ENCODE measurements around the gene RSAD1.

Gene RSAD1

GRCh38 chr17:50457621-50458020 is 21.0 kb upstream of the RSAD1 start:
- no peak for DNase-seq (ENCODE audit: low read depth in 3 of 3, low spot score in 1 of 3)

DNA sequence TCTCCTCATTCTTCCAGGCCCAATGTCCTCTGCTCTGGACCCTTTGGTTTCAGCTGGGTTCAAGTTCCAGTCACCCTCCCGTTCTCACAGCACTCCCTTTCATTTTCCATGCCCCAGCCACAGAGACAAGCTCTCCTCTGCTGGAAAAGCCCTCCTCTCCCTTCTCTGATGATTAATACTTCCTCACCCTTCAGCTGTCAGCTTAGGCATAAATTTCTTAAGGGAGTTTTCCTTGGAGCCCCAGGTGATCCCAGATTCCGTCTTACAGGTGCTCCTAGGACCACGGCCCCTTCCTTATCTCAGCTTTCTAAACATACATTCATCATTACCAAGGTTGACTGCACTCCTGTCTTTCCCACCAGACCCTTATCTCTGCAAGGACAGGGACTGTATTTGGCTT is 20.4 kb upstream of the RSAD1 start:
- no peak for DNase-seq (ENCODE audit: low read depth in 3 of 3, low spot score in 1 of 3)

GRCh38 chr17:50458701-50459676 is 19.7 kb upstream of the RSAD1 start:
- no peak for DNase-seq (ENCODE audit: low read depth in 3 of 3, low spot score in 1 of 3)

DNA sequence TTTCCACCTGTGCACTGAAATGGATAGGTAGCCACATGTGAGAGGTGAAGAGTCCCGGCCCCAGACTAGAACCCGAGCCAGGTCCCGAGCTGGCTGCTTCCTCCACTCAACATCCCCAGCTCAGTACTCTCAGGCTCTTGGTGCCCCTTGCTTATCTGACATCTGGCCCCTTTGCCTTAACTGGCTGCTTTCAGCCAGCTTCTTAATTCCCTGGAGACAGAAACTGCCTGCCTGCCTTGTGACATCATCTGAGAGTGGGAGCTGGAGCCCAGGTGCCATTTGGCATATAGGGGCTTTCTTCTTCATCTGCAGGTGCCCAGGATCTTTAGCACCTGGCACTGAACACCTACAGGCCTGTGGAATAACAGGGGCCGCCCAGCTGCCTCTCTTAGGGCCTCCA is 18.9 kb upstream of the RSAD1 start:
- no peak for DNase-seq (ENCODE audit: low read depth in 3 of 3, low spot score in 1 of 3)

DNA sequence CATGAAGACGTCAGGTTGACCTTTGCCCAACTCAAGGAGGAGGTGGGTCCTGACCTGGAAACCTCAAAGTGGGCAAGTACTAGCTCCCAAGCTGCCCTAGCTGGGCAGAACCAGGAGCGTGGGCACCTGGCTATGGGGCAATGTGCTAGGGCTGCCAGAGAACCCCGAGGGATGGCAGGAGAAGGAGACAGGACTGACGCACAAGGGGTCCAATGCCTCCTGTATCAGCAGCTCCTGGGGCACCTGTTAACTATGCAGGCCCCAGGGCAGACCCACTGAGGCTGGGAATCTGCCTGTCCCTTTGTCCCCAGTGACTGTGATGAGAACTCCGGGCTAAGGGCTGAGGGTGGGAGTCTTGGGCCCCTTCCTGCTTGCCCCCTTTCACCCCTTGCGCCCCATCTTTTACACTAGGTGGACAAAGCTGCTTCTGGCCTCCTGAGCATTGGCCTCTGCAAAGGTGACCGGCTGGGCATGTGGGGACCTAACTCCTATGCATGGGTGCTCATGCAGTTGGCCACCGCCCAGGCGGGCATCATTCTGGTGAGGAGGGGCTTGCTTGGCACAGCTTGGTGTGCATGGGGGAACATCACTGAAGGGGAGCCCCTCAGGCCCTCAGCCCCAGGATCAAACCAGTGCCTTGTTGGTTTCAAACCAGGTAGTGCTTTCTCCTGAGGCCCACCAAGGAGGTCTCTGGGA is 17.7 kb upstream of the RSAD1 start:
- no peak for DNase-seq (ENCODE audit: low read depth in 3 of 3, low spot score in 1 of 3)

GRCh38 chr17:50461550-50462132 is 17.0 kb upstream of the RSAD1 start:
- no peak for DNase-seq (ENCODE audit: low read depth in 3 of 3, low spot score in 1 of 3)

DNA sequence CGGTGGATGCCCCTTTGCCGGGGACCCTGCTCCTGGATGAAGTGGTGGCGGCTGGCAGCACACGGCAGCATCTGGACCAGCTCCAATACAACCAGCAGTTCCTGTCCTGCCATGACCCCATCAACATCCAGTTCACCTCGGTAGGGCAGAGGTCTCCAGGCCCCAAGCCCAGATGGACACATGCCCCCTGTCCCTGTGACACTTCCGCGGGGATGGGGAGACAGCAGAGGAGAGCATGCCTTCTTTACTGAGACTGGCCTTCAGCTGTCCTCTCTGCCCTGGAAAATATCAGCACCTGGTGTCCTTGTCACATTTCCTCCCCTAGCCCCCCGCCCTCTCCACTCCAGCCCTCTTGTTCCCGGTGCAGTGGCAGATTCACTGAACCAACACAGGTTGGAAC is 16.2 kb upstream of the RSAD1 start:
- no peak for DNase-seq (ENCODE audit: low read depth in 3 of 3, low spot score in 1 of 3)

- no peak for DNase-seq (ENCODE audit: low read depth in 3 of 3, low spot score in 1 of 3)
Observed at GRCh38 chr17:50464121-50464520, 14.5 kb upstream of the RSAD1 start.

GRCh38 chr17:50464736-50465135 is 13.9 kb upstream of the RSAD1 start:
- DNase-seq (ENCODE audit: low read depth in 3 of 3, low spot score in 1 of 3) = no peak

- DNase-seq (ENCODE audit: low read depth in 3 of 3, low spot score in 1 of 3) = no peak
Observed at GRCh38 chr17:50465171-50465570, 13.5 kb upstream of the RSAD1 start.

GRCh38 chr17:50465635-50466034 is 13.0 kb upstream of the RSAD1 start:
- DNase-seq (ENCODE audit: low read depth in 3 of 3, low spot score in 1 of 3) = no peak

GRCh38 chr17:50466371-50467113 is 12.1 kb upstream of the RSAD1 start:
- no peak for DNase-seq (ENCODE audit: low read depth in 3 of 3, low spot score in 1 of 3)

DNA sequence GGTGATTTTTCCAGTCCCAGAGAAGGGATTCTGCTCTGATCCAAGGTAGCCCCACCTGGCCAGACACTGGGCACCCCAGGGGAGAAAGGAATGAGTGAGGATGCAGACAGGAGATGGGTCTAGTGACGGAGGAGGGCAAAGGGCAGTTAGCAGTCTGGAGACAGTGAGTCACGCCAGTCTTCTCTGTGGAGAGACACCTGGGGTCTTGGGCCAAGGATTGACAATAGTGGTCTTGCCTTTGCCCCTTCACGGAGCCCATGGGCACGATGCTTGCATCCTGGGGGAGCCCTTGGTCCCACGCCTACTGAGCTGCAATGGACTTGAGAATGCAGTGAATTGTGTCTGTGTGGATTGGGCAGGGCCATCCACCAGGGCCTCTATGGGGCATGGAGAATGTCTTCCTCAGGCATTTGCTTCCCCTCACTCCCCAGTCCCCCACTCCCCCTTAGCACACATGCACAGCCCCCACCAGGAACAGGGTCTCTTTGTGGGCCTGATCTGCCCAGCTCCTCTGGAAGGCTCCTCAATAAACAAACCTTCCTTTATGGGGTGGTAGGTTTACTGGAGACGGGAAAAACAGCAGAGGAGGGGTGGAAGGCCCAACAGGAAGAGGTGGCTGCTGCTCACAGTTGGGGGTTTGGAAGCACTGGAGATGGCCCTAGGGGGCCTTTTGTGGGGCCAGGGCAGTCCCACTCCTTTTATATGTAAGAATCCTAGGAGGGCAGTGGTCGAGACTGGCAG is 11.4 kb upstream of the RSAD1 start:
- no peak for DNase-seq (ENCODE audit: low read depth in 3 of 3, low spot score in 1 of 3)

GRCh38 chr17:50467855-50468303 is 10.8 kb upstream of the RSAD1 start:
- no peak for DNase-seq (ENCODE audit: low read depth in 3 of 3, low spot score in 1 of 3)

DNA sequence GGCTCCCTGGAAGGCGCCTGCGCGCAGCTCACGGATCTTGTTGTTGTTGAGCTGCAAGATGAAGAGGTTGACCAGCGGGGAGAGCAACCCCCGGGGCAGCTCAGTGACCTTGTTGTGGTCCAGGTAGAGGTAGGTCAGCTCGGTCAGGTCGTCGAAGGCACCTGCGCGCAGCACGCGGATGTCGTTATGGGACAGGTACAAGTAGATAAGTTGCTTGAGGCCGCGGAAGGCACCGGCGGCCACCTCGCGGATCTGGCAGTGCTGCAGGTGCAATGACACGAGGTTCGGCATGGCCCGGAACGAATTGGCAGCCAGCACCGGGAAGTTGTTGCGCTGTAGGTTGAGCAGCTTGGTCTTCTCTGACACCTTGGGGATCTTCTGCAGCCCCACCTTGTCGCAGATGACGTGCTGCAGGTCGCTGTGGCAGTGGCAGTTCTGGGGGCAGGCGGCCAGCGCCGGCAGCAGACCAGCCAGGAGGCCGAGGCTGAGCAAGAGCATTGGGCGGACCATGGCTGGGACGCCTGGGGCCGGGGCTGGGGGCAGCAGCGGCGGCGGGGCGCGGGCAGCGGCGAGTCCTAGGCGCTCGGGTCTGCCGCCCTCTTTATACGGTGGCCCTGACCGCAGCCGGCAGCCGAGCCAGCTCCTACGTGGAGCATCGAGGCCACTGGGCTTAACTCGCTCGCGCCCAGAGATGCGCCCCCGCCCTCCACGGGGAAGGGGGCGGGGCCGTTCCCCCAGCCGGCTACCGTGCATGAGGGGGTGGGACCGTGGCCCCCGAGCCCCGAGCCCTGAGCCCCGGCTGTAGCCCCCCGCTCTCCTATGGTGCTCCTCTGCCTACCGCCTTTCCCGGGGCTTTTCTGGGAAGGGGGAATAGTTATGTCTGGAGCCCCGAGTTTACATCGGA is 10.1 kb upstream of the RSAD1 start, which contains the start of gene CHAD:
CHAD (minus strand) TSS at position 577 of the 904 bp plus-strand sequence; CDS start at position 510, 67 bp downstream.
- DNase-seq (ENCODE audit: low read depth in 3 of 3, low spot score in 1 of 3) = no peak

DNA sequence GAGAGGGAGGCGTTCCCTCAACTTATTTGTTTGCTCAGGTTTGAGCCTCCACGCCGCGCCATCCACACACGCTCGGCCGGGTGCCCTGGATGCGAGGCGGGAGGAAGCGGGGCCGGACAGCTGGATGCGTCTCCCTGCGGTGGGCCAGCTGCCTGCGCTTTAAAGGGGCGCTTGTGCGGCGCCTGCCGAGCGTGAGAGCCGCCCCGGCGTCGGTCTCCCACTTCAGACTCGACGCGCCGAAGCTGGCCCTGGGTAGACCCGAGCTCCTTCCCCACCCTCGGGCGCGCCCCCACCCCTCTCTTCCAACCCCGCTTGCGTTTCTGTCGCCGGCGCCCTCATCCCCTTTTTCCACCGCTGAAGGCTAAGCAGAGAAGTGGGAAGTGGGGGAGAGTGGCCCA is 9.5 kb upstream of the RSAD1 start:
- DNase-seq (ENCODE audit: low read depth in 3 of 3, low spot score in 1 of 3) = no peak

GRCh38 chr17:50469671-50470305 is 8.9 kb upstream of the RSAD1 start:
- DNase-seq (ENCODE audit: low read depth in 3 of 3, low spot score in 1 of 3) = no peak

GRCh38 chr17:50470426-50470825 is 8.2 kb upstream of the RSAD1 start:
- no peak for DNase-seq (ENCODE audit: low read depth in 3 of 3, low spot score in 1 of 3)
